Measurements from ENCODE around the gene MS4A2.

Gene MS4A2

GRCh38 chr11:60084631-60085273 is 3.7 kb upstream of the MS4A2 start:
- TF ChIP-seq EZH2 (IDR thresholded peaks at IDR 0.05; ENCODE audit: borderline replicate concordance, low read depth, low read length, severe bottlenecking) = no peak
- TF ChIP-seq, protein P1, sequence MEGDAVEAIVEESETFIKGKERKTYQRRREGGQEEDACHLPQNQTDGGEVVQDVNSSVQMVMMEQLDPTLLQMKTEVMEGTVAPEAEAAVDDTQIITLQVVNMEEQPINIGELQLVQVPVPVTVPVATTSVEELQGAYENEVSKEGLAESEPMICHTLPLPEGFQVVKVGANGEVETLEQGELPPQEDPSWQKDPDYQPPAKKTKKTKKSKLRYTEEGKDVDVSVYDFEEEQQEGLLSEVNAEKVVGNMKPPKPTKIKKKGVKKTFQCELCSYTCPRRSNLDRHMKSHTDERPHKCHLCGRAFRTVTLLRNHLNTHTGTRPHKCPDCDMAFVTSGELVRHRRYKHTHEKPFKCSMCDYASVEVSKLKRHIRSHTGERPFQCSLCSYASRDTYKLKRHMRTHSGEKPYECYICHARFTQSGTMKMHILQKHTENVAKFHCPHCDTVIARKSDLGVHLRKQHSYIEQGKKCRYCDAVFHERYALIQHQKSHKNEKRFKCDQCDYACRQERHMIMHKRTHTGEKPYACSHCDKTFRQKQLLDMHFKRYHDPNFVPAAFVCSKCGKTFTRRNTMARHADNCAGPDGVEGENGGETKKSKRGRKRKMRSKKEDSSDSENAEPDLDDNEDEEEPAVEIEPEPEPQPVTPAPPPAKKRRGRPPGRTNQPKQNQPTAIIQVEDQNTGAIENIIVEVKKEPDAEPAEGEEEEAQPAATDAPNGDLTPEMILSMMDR (IDR thresholded peaks at IDR 0.05; ENCODE audit: borderline replicate concordance, extremely low read depth, low read length, poor library complexity, severe bottlenecking) = no peak
- ATAC-seq (ENCODE audit: insufficient read depth, low read depth) (no peak), DNase-seq (no peak)
- Histone ChIP-seq H3K36me3 (ENCODE audit: insufficient read depth, low read length) (no peaks in the 10 kb centered on the region), H3K79me2 (ENCODE audit: insufficient read depth, low read length) (no peaks in the 10 kb centered on the region), H3K9me3 (ENCODE audit: insufficient read depth, low read length, severe bottlenecking) (no peaks in the 10 kb centered on the region), H3K4me2 (ENCODE audit: insufficient read depth, low read length) (no peak overlapping the region), H3K9ac (ENCODE audit: low read depth, low read length) (no peak overlapping the region), H3K27me3 (ENCODE audit: insufficient read depth, low read length, poor library complexity) (no peaks in the 10 kb centered on the region), H4K20me1 (ENCODE audit: insufficient read depth, low read length) (no peaks in the 10 kb centered on the region), H3K27ac (ENCODE audit: low read length) (no peak overlapping the region), H2AFZ (ENCODE audit: low read depth, low read length) (no peak overlapping the region), H3K4me3 (ENCODE audit: low read depth in 1 of 2, low read length in 2 of 2) (no peak overlapping the region), H3K4me1 (ENCODE audit: insufficient read depth, low read length) (no peaks in the 10 kb centered on the region)

DNA sequence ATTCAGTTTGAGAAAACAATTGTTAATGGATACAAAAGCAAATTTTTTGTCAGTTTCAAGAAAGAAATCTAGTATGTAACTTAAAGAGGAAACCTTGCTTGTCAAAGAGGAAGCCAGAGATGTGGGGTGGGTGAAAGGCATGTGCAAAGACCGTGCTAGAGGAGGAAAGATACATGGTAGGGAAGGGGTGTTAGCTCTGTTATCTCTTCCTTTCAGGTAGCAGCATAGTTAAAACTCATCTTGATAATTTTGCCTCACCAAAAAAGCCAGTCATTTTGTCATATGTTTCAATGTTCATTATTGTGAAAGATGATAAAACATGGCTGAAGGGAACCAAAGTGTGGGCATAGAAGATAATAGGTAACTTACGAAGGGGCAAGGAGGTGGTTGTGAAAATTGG is 2.6 kb upstream of the MS4A2 start:
- no peak overlapping the region for H3K4me3 ChIP-seq (ENCODE audit: low read depth in 1 of 2, low read length in 2 of 2)
- DNase-seq (no peak), ATAC-seq (ENCODE audit: insufficient read depth, low read depth) (no peak)
- H3K27me3 ChIP-seq (ENCODE audit: insufficient read depth, low read length, poor library complexity) = no peaks in the 10 kb centered on the region
- H3K9ac ChIP-seq (ENCODE audit: low read depth, low read length) = no peak overlapping the region
- H3K79me2 ChIP-seq (ENCODE audit: insufficient read depth, low read length) = no peaks in the 10 kb centered on the region
- no peaks in the 10 kb centered on the region for H4K20me1 ChIP-seq (ENCODE audit: insufficient read depth, low read length)
- H3K9me3 ChIP-seq (ENCODE audit: insufficient read depth, low read length, severe bottlenecking) = no peaks in the 10 kb centered on the region
- H2AFZ ChIP-seq (ENCODE audit: low read depth, low read length) = no peak overlapping the region
- no peak overlapping the region for H3K4me2 ChIP-seq (ENCODE audit: insufficient read depth, low read length)
- no peak overlapping the region for H3K27ac ChIP-seq (ENCODE audit: low read length)
- no peaks in the 10 kb centered on the region for H3K4me1 ChIP-seq (ENCODE audit: insufficient read depth, low read length)
- TF ChIP-seq, protein P1 (IDR thresholded peaks at IDR 0.05; ENCODE audit: borderline replicate concordance, extremely low read depth, low read length, poor library complexity, severe bottlenecking) = no peak
- TF ChIP-seq EZH2 (IDR thresholded peaks at IDR 0.05; ENCODE audit: borderline replicate concordance, low read depth, low read length, severe bottlenecking) = no peak
- no peaks in the 10 kb centered on the region for H3K36me3 ChIP-seq (ENCODE audit: insufficient read depth, low read length)

- Histone ChIP-seq H3K4me1 (ENCODE audit: insufficient read depth, low read length) (no peaks in the 10 kb centered on the region), H3K79me2 (ENCODE audit: insufficient read depth, low read length) (no peaks in the 10 kb centered on the region), H3K9me3 (ENCODE audit: insufficient read depth, low read length, severe bottlenecking) (no peaks in the 10 kb centered on the region), H3K4me3 (ENCODE audit: low read depth in 1 of 2, low read length in 2 of 2) (no peak overlapping the region), H4K20me1 (ENCODE audit: insufficient read depth, low read length) (no peaks in the 10 kb centered on the region), H3K36me3 (ENCODE audit: insufficient read depth, low read length) (no peaks in the 10 kb centered on the region), H3K27ac (ENCODE audit: low read length) (no peak overlapping the region), H2AFZ (ENCODE audit: low read depth, low read length) (no peak overlapping the region), H3K4me2 (ENCODE audit: insufficient read depth, low read length) (no peak overlapping the region), H3K27me3 (ENCODE audit: insufficient read depth, low read length, poor library complexity) (no peaks in the 10 kb centered on the region), H3K9ac (ENCODE audit: low read depth, low read length) (no peak overlapping the region)
- DNase-seq = no peak
- no peak for TF ChIP-seq EZH2 (IDR thresholded peaks at IDR 0.05; ENCODE audit: borderline replicate concordance, low read depth, low read length, severe bottlenecking)
- TF ChIP-seq, protein P1 (IDR thresholded peaks at IDR 0.05; ENCODE audit: borderline replicate concordance, extremely low read depth, low read length, poor library complexity, severe bottlenecking) = no peak
- no peak for ATAC-seq (ENCODE audit: insufficient read depth, low read depth)
Observed at GRCh38 chr11:60087239-60087638, 1.2 kb upstream of the MS4A2 start.
